CD4-positive, alpha-beta T cell (primary cell): Measurements from ENCODE around the gene GCNA. TPM values are rescaled to one million over a fixed set of nuclear protein-coding genes. Genes with fewer than 3 reads are reported as not detected.

Experiments
- ATAC-seq: fragments of 200-7000 bp; cut with Tn5 transposase; one replicate; pipeline ENCODE4 v1.10.0; 2022; ENCODE audit warnings: mild to moderate bottlenecking; ENCODE audit not compliant: poor library complexity
- CTCF ChIA-PET: fragments of 350-600 bp; sonication (Branson Sonifier 250); formaldehyde crosslinking; loops from one replicate; lab custom pipeline; 2021; ENCODE audit warnings: antibody characterized with exemption, inconsistent platforms; lab: Charles Lee
- POLR2A ChIA-PET: fragments of 350-600 bp; sonication (Branson Sonifier 250); formaldehyde crosslinking; loops from one replicate; lab custom pipeline; 2021; ENCODE audit warnings: antibody characterized with exemption, inconsistent platforms; lab: Charles Lee
- DNase-seq, 14 experiments: peaks; one replicate each; pipeline ENCODE4 v3.0.0-alpha.2; 2013 to 2020; ENCODE audit warnings: mixed read lengths in 2 of 14
- H3K27ac ChIP-seq, 2 donors: one replicate each; pipeline versions ENCODE4 v1.5.1 to v1.7.0; 2013; ENCODE audit warnings: low read length in 2 of 2, low read depth in 1 of 2, mild to moderate bottlenecking in 1 of 2
- H3K27me3 ChIP-seq, 2 experiments: 1 replicate in 1 of 2; 2 replicates in 1 of 2; pipeline versions ENCODE4 v1.6.1 to v1.7.0; 2013; ENCODE audit warnings: low read length in 2 of 2, control low read depth in 1 of 2, mild to moderate bottlenecking in 1 of 2, moderate library complexity in 1 of 2; ENCODE audit not compliant: insufficient read depth in 2 of 2, control insufficient read depth in 1 of 2
- H3K36me3 ChIP-seq: one replicate; pipeline ENCODE4 v1.6.1; 2013; ENCODE audit warnings: low read length, control low read depth; ENCODE audit not compliant: insufficient read depth
- H3K4me1 ChIP-seq: one replicate; pipeline ENCODE4 v1.6.1; 2013; ENCODE audit warnings: low read length, control low read depth; ENCODE audit not compliant: insufficient read depth
- H3K4me3 ChIP-seq: one replicate; pipeline ENCODE4 v1.5.1; 2013; ENCODE audit warnings: mild to moderate bottlenecking, low read length, moderate library complexity
- H3K9me3 ChIP-seq, 2 experiments: 1 replicate in 1 of 2; 2 replicates in 1 of 2; pipeline versions ENCODE4 v1.6.1 to v1.7.0; 2013; ENCODE audit warnings: low read length in 2 of 2, mild to moderate bottlenecking in 2 of 2, control low read depth in 1 of 2, moderate library complexity in 1 of 2; ENCODE audit not compliant: control insufficient read depth in 1 of 2, insufficient read depth in 1 of 2
- H3K27ac Mint-ChIP-seq: one replicate; pipeline ENCODE4 v1.8.0; 2020; ENCODE audit warnings: mixed read lengths
- H3K27me3 Mint-ChIP-seq: one replicate; pipeline ENCODE4 v1.8.0; 2021; ENCODE audit warnings: mixed read lengths
- H3K36me3 Mint-ChIP-seq: one replicate; pipeline ENCODE4 v1.8.0; 2021; ENCODE audit warnings: low read depth, mixed read lengths
- H3K4me1 Mint-ChIP-seq: one replicate; pipeline ENCODE4 v1.8.0; 2021; ENCODE audit warnings: low read depth, mixed read lengths
- H3K4me3 Mint-ChIP-seq: one replicate; pipeline ENCODE4 v1.8.0; 2020; ENCODE audit warnings: mild to moderate bottlenecking, mixed read lengths
- H3K9me3 Mint-ChIP-seq: one replicate; pipeline ENCODE4 v1.8.0; 2020; ENCODE audit warnings: mixed read lengths
- intact Hi-C, 2 experiments: fragments of 100-400 bp; cut with DNase I in 1 of 2; cut with micrococcal nuclease in 1 of 2; formaldehyde crosslinking; loops; one replicate each; pipeline versions ENCODE4 v1.15.1 to v1.9.0; 2023 to 2025; cut with DNase I, micrococcal nuclease
- total RNA-seq, 174 experiments: library from RNA in 2 of 174; stranded (reverse) in 2 of 174; gene quantifications; one replicate each; pipeline ENCODE4 v1.2.3 and lab custom pipeline; 2021 to 2026
- TF ChIP-seq, protein P1 (sequence below): fragments of 200-600 bp; IDR thresholded peaks from one replicate; pipeline ENCODE4 v1.8.0; 2022; ENCODE audit warnings: antibody characterized with exemption, mild to moderate bottlenecking

Gene GCNA
- total RNA-seq, 2 experiments from 2014 or later: 1.7 to 2.3 TPM

DNA sequence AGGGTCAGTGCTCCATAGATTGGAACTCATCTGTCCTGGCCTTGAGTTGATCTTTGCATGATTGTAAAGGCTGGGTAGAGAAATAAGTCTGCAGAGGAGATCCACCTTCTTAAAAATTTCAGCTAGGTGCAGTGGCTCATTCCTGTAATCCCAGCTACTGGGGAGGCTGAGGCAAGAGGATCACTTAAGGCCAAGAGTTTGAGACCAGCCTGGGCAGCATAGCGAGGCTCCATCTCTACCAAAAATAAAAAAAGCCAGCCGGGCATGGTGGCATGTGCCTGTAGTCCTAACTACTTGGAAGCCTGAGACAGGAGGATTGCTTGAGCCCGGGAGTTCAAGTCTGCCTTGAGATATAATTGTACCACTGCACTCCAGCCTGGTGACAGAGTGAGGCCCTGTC, 40.5 kb downstream of the GCNA start:
- H3K4me1 Mint-ChIP-seq: peaks cover 69% of the 10 kb centered on the region
- H3K36me3 Mint-ChIP-seq: peaks cover 28% of the 10 kb centered on the region
- DNase-seq (no peak), ATAC-seq (no peak)
- H3K4me3 Mint-ChIP-seq: peak overlapping the region; percentile 89
- H3K9me3 Mint-ChIP-seq: no peaks in the 10 kb centered on the region
- intact Hi-C loops: no loop called here
- H3K36me3 ChIP-seq: peaks cover 17% of the 10 kb centered on the region
- H3K9me3 ChIP-seq: no peaks in the 10 kb centered on the region
- peak overlapping the region; percentile 65 for H3K4me3 ChIP-seq
- ChIA-PET POLR2A (interaction anchor here (1.5 to 2.4 kb wide), 3 partner anchors 10 to 562 kb away, joined by 3 to 14 read pairs (median 4); partner anchors contain the start of gene PIN4), CTCF (no interaction called here)
- H3K27me3 Mint-ChIP-seq: no peaks in the 10 kb centered on the region
- no peaks in the 10 kb centered on the region for H3K27me3 ChIP-seq
- H3K4me1 ChIP-seq: peaks cover 87% of the 10 kb centered on the region
- H3K27ac Mint-ChIP-seq: peak overlapping the region; percentile 93
- TF ChIP-seq, protein P1, sequence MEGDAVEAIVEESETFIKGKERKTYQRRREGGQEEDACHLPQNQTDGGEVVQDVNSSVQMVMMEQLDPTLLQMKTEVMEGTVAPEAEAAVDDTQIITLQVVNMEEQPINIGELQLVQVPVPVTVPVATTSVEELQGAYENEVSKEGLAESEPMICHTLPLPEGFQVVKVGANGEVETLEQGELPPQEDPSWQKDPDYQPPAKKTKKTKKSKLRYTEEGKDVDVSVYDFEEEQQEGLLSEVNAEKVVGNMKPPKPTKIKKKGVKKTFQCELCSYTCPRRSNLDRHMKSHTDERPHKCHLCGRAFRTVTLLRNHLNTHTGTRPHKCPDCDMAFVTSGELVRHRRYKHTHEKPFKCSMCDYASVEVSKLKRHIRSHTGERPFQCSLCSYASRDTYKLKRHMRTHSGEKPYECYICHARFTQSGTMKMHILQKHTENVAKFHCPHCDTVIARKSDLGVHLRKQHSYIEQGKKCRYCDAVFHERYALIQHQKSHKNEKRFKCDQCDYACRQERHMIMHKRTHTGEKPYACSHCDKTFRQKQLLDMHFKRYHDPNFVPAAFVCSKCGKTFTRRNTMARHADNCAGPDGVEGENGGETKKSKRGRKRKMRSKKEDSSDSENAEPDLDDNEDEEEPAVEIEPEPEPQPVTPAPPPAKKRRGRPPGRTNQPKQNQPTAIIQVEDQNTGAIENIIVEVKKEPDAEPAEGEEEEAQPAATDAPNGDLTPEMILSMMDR: no peak
- peak overlapping the region; percentile 53 to 62 for H3K27ac ChIP-seq

DNA sequence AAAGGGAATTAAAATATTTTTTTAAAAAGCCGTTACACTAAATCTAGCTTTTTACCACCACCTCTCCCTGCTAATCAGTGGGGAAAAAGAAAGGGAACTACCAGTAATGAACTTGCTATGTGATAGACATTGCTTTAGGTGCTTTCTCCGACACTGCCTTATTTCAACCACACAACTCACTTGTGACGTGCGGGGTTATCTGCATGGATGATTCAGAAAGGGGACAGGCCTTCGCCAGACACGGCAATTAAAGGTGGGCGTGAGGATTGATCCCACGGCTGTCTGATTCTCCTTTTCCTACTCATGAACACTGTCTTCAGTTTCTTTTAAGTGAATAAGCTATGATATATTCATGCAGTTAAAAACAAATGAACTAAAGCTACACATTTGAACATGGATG, 41.0 kb downstream of the GCNA start:
- peaks cover 73% of the 10 kb centered on the region for H3K4me1 Mint-ChIP-seq
- Histone ChIP-seq H3K9me3 (no peaks in the 10 kb centered on the region), H3K4me1 (peaks cover 91% of the 10 kb centered on the region), H3K27ac (peak overlapping the region; percentile 35 to 62), H3K36me3 (peaks cover 17% of the 10 kb centered on the region), H3K27me3 (no peaks in the 10 kb centered on the region), H3K4me3 (peak overlapping the region; percentile 65)
- POLR2A ChIA-PET: interaction anchor here (1.5 kb wide), 1 partner anchor 562 kb away, joined by 3 read pairs; the partner anchor contains the start of gene PIN4
- peak overlapping the region; percentile 93 for H3K27ac Mint-ChIP-seq
- ATAC-seq: peak; percentile 51
- CTCF ChIA-PET: no interaction called here
- peak overlapping the region; percentile 89 for H3K4me3 Mint-ChIP-seq
- no peaks in the 10 kb centered on the region for H3K9me3 Mint-ChIP-seq
- peaks cover 28% of the 10 kb centered on the region for H3K36me3 Mint-ChIP-seq
- peak in 6 of 14 experiments; percentile 41 to 85 (median 55) for DNase-seq
- H3K27me3 Mint-ChIP-seq: no peaks in the 10 kb centered on the region
- TF ChIP-seq, protein P1: no peak
- intact Hi-C loops: no loop called here

DNA sequence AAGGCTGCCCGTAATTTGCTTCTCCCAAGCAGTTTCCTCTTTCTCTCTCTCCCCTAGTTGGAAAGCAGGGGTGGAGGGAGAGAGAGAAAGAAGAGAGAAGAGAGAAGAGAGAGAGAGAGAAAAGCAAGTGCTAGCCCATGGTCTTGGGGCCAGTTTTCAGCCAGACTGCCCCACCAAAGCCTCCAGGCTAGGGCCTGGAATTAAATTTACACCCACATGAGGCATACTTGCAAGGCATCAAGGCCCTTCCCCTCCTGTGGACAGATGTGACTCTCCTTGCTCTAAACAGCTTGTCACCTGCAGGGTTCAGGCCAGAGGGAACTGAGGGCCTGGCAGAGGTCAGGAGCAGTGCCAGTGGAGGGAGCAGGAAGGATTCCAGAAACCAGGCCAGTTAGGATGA, 41.7 kb downstream of the GCNA start:
- DNase-seq (no peak), ATAC-seq (no peak)
- TF ChIP-seq, protein P1: no peak
- H3K9me3 Mint-ChIP-seq: no peaks in the 10 kb centered on the region
- Histone ChIP-seq H3K27me3 (no peaks in the 10 kb centered on the region), H3K27ac (peak overlapping the region; percentile 35 to 62), H3K9me3 (no peaks in the 10 kb centered on the region), H3K4me3 (no peak overlapping the region), H3K4me1 (peaks cover 92% of the 10 kb centered on the region), H3K36me3 (peaks cover 14% of the 10 kb centered on the region)
- H3K36me3 Mint-ChIP-seq: peaks cover 22% of the 10 kb centered on the region
- H3K27ac Mint-ChIP-seq: peak overlapping the region; percentile 93
- H3K4me1 Mint-ChIP-seq: peaks cover 73% of the 10 kb centered on the region
- no peak overlapping the region for H3K4me3 Mint-ChIP-seq
- CTCF ChIA-PET: no interaction called here
- H3K27me3 Mint-ChIP-seq: no peaks in the 10 kb centered on the region
- POLR2A ChIA-PET: interaction anchor here (1.5 kb wide), 1 partner anchor 561 kb away, joined by 3 read pairs; the partner anchor contains the start of gene PIN4
- intact Hi-C loops: no loop called here
